Caco-2 (cell line): ENCODE results near the gene MSTO1. TPM values are rescaled to one million over a fixed set of nuclear protein-coding genes. Genes with fewer than 3 reads are reported as not detected.
"Not testable (repeated sequence)": the region's sequence is repeated elsewhere in the genome, so short reads cannot be mapped to it uniquely, and the experiment has no call there.

Source experiments
- BruUV-seq: library from RNA; stranded (reverse); fragments of 400-500 nt; replicated peaks from 2 replicates; lab custom pipeline; 2021; lab: Mats Ljungman, UMichigan
- CTCF ChIA-PET: fragments of 300-600 bp; sonication (Branson Sonifier 250); formaldehyde crosslinking; loops from one replicate; lab custom pipeline; 2022; ENCODE audit warnings: antibody characterized with exemption; lab: Charles Lee
- POLR2A ChIA-PET: fragments of 300-600 bp; sonication (Branson Sonifier 250); formaldehyde crosslinking; loops from one replicate; lab custom pipeline; 2022; ENCODE audit warnings: antibody characterized with exemption; lab: Charles Lee
- DNase-seq, 2 experiments: peaks; one replicate each; pipeline versions ENCODE4 v3.0.0 to v3.0.0-alpha.2; 2020 to 2022
- H3K27me3 ChIP-seq: replicated peaks from 2 replicates; pipeline ENCODE4 v1.6.0; 2011; ENCODE audit warnings: low read length; ENCODE audit not compliant: control insufficient read depth, insufficient read depth
- H3K36me3 ChIP-seq: 2 replicates; pipeline ENCODE4 v1.5.1; 2011; ENCODE audit warnings: low read length; ENCODE audit not compliant: control insufficient read depth, insufficient read depth
- H3K4me1 ChIP-seq: fragments of 250-450 bp; sonication (Bioruptor Pico); 2 replicates; pipeline ENCODE4 v1.5.1; 2020; ENCODE audit warnings: mild to moderate bottlenecking
- H3K4me3 ChIP-seq: 2 replicates; pipeline ENCODE4 v1.5.1; 2011; ENCODE audit warnings: low read depth, mild to moderate bottlenecking, control low read depth, low read length
- H3K9me3 ChIP-seq: fragments of 250-450 bp; sonication (Bioruptor Pico); 2 replicates; pipeline ENCODE4 v1.5.1; 2020; ENCODE audit warnings: mild to moderate bottlenecking, moderate library complexity
- H3K27ac Mint-ChIP-seq: one replicate; pipeline ENCODE4 v1.8.0; 2022; ENCODE audit warnings: mixed read lengths; ENCODE audit not compliant: unreplicated experiment
- H3K27me3 Mint-ChIP-seq: one replicate; pipeline ENCODE4 v1.8.0; 2022; ENCODE audit warnings: mixed read lengths; ENCODE audit not compliant: insufficient read depth, unreplicated experiment
- H3K36me3 Mint-ChIP-seq: one replicate; pipeline ENCODE4 v1.8.0; 2022; ENCODE audit warnings: mild to moderate bottlenecking, mixed read lengths; ENCODE audit not compliant: insufficient read depth, unreplicated experiment
- H3K4me1 Mint-ChIP-seq: one replicate; pipeline ENCODE4 v1.8.0; 2022; ENCODE audit warnings: low read depth, mixed read lengths; ENCODE audit not compliant: unreplicated experiment
- H3K4me3 Mint-ChIP-seq: one replicate; pipeline ENCODE4 v1.8.0; 2022; ENCODE audit warnings: mild to moderate bottlenecking, moderate library complexity, mixed read lengths; ENCODE audit not compliant: unreplicated experiment
- H3K9me3 Mint-ChIP-seq: one replicate; pipeline ENCODE4 v1.8.0; 2022; ENCODE audit warnings: mixed read lengths; ENCODE audit not compliant: unreplicated experiment
- intact Hi-C: fragments of 100-400 bp; cut with micrococcal nuclease; formaldehyde crosslinking; loops from one replicate; pipeline ENCODE4 v1.10.0; 2022; ENCODE audit not compliant: unreplicated experiment
- total RNA-seq: library from RNA; stranded (reverse); gene quantifications from 2 replicates; pipeline ENCODE4 v1.2.3, GENCODE V29; 2022
- TF ChIP-seq, protein P1 (sequence below), 2 experiments: fragments of 200-600 bp in 1 of 2; IDR thresholded peaks; 1 replicate in 1 of 2; 2 replicates in 1 of 2; pipeline versions ENCODE4 v1.5.1 to v1.8.0; 2011 to 2022; ENCODE audit warnings: antibody characterized with exemption in 1 of 2, control low read depth in 1 of 2, inconsistent platforms in 1 of 2, low read depth in 1 of 2, low read length in 1 of 2, mild to moderate bottlenecking in 1 of 2, moderate library complexity in 1 of 2; ENCODE audit not compliant: insufficient read depth in 1 of 2, severe bottlenecking in 1 of 2, unreplicated experiment in 1 of 2

MSTO1 gene
- total RNA-seq, 1 experiment from 2014 or later: 65.3 TPM

DNA sequence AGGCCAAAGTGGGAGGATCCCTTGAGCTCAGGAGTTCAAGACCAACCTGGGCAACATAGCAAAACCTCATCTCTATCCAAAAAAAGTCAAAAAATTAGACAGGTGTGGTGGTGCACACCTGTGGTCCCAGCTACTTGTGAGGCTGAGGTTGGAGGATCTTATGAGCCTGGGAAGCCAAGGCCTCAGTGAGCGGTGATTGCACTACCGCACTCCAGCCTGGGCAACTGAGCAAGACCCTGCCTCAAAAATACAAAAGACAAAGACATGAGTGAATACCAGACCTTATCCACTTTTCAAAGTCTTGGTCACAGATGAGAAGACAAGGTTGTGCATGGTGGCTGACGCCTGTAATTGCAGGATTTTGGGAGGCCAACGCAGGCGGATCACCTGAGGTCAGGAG, 13.2 kb upstream of the MSTO1 start:
- Mint-ChIP-seq H3K27ac (no peak overlapping the region), H3K27me3 (no peaks in the 10 kb centered on the region), H3K36me3 (no peaks in the 10 kb centered on the region), H3K4me3 (no peak overlapping the region), H3K9me3 (no peaks in the 10 kb centered on the region), H3K4me1 (no peaks in the 10 kb centered on the region)
- DNase-seq: no peak
- ChIA-PET POLR2A (no interaction called here), CTCF (no interaction called here)
- Histone ChIP-seq H3K36me3 (no peaks in the 10 kb centered on the region), H3K4me3 (no peak overlapping the region), H3K4me1 (peaks cover 10% of the 10 kb centered on the region; the same call in 1 of the 2 replicates), H3K27me3 (no peaks in the 10 kb centered on the region), H3K9me3 (no peaks in the 10 kb centered on the region)
- intact Hi-C loops: loop anchor here (10.0 kb wide), 1 partner anchor 272 kb away; the partner anchor contains the start of gene RUSC1
- no TSS peak for BruUV-seq
- TF ChIP-seq, protein P1, sequence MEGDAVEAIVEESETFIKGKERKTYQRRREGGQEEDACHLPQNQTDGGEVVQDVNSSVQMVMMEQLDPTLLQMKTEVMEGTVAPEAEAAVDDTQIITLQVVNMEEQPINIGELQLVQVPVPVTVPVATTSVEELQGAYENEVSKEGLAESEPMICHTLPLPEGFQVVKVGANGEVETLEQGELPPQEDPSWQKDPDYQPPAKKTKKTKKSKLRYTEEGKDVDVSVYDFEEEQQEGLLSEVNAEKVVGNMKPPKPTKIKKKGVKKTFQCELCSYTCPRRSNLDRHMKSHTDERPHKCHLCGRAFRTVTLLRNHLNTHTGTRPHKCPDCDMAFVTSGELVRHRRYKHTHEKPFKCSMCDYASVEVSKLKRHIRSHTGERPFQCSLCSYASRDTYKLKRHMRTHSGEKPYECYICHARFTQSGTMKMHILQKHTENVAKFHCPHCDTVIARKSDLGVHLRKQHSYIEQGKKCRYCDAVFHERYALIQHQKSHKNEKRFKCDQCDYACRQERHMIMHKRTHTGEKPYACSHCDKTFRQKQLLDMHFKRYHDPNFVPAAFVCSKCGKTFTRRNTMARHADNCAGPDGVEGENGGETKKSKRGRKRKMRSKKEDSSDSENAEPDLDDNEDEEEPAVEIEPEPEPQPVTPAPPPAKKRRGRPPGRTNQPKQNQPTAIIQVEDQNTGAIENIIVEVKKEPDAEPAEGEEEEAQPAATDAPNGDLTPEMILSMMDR (IDR thresholded peaks at IDR 0.05; ENCODE audit: insufficient read depth in 1 of 2, low read depth in 1 of 2, low read length in 1 of 2, severe bottlenecking in 1 of 2, unreplicated experiment in 1 of 2): no peak

DNA sequence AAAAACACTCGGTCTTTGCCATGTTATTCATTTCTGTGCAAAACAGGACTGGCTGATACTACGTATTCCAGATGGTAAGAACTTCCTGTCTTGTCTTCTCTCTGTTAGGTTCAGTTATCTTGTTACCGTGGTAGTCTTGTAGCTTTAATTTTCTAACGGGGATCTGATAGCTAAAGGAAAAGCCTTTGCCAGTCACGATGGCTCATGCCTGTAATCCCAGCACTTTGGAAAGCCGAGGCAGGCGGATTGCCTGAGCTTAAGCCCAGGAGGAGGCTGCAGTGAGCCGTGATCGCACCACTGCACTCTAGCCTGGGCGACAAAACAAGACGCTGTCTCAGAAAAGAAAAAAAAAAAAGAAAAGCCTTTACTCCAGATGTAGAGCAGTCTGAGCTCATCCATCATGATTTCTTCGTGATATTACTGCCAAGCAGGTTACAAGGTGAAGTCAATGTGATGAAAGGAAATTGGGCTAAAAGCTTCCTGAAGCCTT, 11.1 kb upstream of the MSTO1 start:
- Histone ChIP-seq H3K4me3 (no peak overlapping the region), H3K27me3 (no peaks in the 10 kb centered on the region), H3K36me3 (no peaks in the 10 kb centered on the region), H3K9me3 (no peaks in the 10 kb centered on the region), H3K4me1 (peaks cover 10% of the 10 kb centered on the region; the same call in 1 of the 2 replicates)
- ChIA-PET POLR2A (no interaction called here), CTCF (interaction anchor here (0.7 kb wide), 1 partner anchor 50 kb away, joined by 3 read pairs; no protein-coding TSS in a partner anchor)
- intact Hi-C loops: loop anchor here (10.0 kb wide), 1 partner anchor 274 kb away; the partner anchor contains the start of gene RUSC1
- Mint-ChIP-seq H3K36me3 (no peaks in the 10 kb centered on the region), H3K27me3 (no peaks in the 10 kb centered on the region), H3K4me3 (no peak overlapping the region), H3K27ac (no peak overlapping the region), H3K4me1 (no peaks in the 10 kb centered on the region), H3K9me3 (no peaks in the 10 kb centered on the region)
- TF ChIP-seq, protein P1 (IDR thresholded peaks at IDR 0.05; ENCODE audit: insufficient read depth in 1 of 2, low read depth in 1 of 2, low read length in 1 of 2, severe bottlenecking in 1 of 2, unreplicated experiment in 1 of 2): no peak
- no peak for DNase-seq
- BruUV-seq: no TSS peak

DNA sequence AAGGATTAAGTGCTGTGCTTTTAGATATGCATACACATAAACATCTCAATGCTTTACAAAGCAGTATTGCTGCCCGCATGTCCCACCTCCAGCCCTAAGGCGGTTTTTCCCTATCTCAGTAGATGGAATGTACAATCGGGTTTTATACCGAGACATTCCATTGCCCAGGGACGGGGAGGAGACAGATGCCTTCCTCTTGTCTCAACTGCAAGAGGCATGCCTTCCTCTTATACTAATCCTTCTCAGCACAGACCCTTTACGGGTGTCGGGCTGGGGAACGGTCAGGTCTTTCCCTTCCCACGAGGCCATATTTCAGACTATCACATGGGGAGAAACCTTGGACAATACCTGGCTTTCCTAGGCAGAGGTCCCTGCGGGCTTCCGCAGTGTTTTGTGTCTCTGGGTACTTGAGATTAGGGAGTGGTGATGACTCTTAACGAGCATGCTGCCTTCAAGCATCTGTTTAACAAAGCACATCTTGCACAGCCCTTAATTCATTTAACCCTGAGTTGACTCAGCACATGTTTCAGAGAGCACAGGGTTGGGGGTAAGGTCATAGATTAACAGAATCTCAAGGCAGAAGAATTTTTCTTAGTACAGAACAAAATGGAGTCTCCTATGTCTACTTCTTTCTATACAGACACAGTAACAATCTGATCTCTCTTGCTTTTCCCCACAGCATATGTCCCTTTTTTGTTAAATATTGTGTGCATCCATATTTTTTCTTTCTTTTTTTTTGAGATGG, 10.0 kb upstream of the MSTO1 start:
- intact Hi-C loops: loop anchor here (10.0 kb wide), 1 partner anchor 275 kb away; the partner anchor contains the start of gene RUSC1
- H3K4me1 Mint-ChIP-seq, H3K4me1 ChIP-seq, H3K4me3 ChIP-seq, H3K9me3 ChIP-seq, H3K27ac Mint-ChIP-seq, POLR2A ChIA-PET, H3K36me3 Mint-ChIP-seq, H3K27me3 ChIP-seq, H3K36me3 ChIP-seq, BruUV-seq, H3K9me3 Mint-ChIP-seq, CTCF ChIA-PET, H3K27me3 Mint-ChIP-seq: not testable (repeated sequence)
- peak in 1 of 2 experiments; percentile 16 for DNase-seq
- peak overlapping the region; percentile 39 for H3K4me3 Mint-ChIP-seq
